Endothelial cell of umbilical vein (primary cell): ENCODE measurements around the gene SFMBT2. TPM values are rescaled to one million over a fixed set of nuclear protein-coding genes. Genes with fewer than 3 reads are reported as not detected.

Experiments used
- BruUV-seq: library from RNA; stranded (reverse); fragments of 400-500 nt; replicated peaks from 2 replicates; lab custom pipeline; 2021; lab: Mats Ljungman, UMichigan
- CTCF ChIA-PET: fragments of 300-600, 350-600 bp; sonication (Branson Sonifier 250); formaldehyde crosslinking; loops from one replicate; lab custom pipeline; 2021; ENCODE audit warnings: antibody characterized with exemption, inconsistent platforms; lab: Charles Lee
- POLR2A ChIA-PET: fragments of 300-600, 350-600 bp; sonication (Branson Sonifier 250); formaldehyde crosslinking; loops from one replicate; lab custom pipeline; 2021; ENCODE audit warnings: antibody characterized with exemption, inconsistent platforms; lab: Charles Lee
- DNase-seq: peaks from one replicate; pipeline ENCODE4 v3.0.0-alpha.2; 2011; ENCODE audit warnings: low read depth, low spot score
- FAIRE-seq: peaks from 2 replicates; lab custom pipeline; 2011; peaks lifted over from hg19 to GRCh38; lab: Jason Lieb, UNC
- H2AFZ ChIP-seq: 2 replicates; pipeline ENCODE4 v1.6.0; 2012; ENCODE audit warnings: low read depth, low read length, control low read depth, inconsistent platforms
- H3K27ac ChIP-seq: 2 replicates; pipeline ENCODE4 v1.5.1; 2011; ENCODE audit warnings: low read depth, mild to moderate bottlenecking, control low read depth, low read length, moderate library complexity; ENCODE audit not compliant: insufficient read depth
- H3K27me3 ChIP-seq, 2 experiments: 2 replicates each; pipeline versions ENCODE4 v1.6.0 to v1.6.1; 2011; ENCODE audit warnings: low read length in 2 of 2, mixed read lengths in 1 of 2; ENCODE audit not compliant: control insufficient read depth in 2 of 2, insufficient read depth in 2 of 2
- H3K36me3 ChIP-seq, 2 experiments: 2 replicates in 1 of 2; 3 replicates in 1 of 2; pipeline ENCODE4 v1.5.1; 2011; ENCODE audit warnings: low read length in 2 of 2, mild to moderate bottlenecking in 1 of 2, moderate library complexity in 1 of 2; ENCODE audit not compliant: control insufficient read depth in 2 of 2, insufficient read depth in 2 of 2; ENCODE audit errors: extremely low read depth in 1 of 2
- H3K4me1 ChIP-seq: 3 replicates; pipeline ENCODE4 v1.5.1; 2011; ENCODE audit warnings: mild to moderate bottlenecking, low read length; ENCODE audit not compliant: control insufficient read depth, insufficient read depth; ENCODE audit errors: extremely low read depth
- H3K4me2 ChIP-seq: 2 replicates; pipeline ENCODE4 v1.6.1; 2011; ENCODE audit warnings: low read length, control low read depth, mixed read lengths; ENCODE audit not compliant: insufficient read depth
- H3K4me3 ChIP-seq, 3 experiments: fragments of 200-600 bp in 1 of 3; sonication (generic), shearing (Covaris generic) in 1 of 3; replicated peaks in 1 of 3; 2 replicates each; pipeline ENCODE4 v1.5.1; 2011 to 2016; ENCODE audit warnings: control low read depth in 3 of 3, low read length in 3 of 3, mild to moderate bottlenecking in 2 of 3, inconsistent platforms in 1 of 3, low read depth in 1 of 3, moderate library complexity in 1 of 3; ENCODE audit not compliant: insufficient read depth in 1 of 3
- H3K79me2 ChIP-seq: 2 replicates; pipeline ENCODE4 v1.6.0; 2012; ENCODE audit warnings: low read length, inconsistent platforms; ENCODE audit not compliant: control insufficient read depth, insufficient read depth
- H3K9ac ChIP-seq: replicated peaks from 2 replicates; pipeline ENCODE3; 2011; ENCODE audit warnings: low read length, control low read depth; ENCODE audit not compliant: insufficient read depth; ENCODE audit errors: extremely low read depth
- H3K9me1 ChIP-seq: replicated peaks from 3 replicates; pipeline ENCODE4 v1.6.0; 2011; ENCODE audit warnings: mild to moderate bottlenecking, low read length; ENCODE audit not compliant: control insufficient read depth, insufficient read depth; ENCODE audit errors: extremely low read depth
- H3K9me3 ChIP-seq: replicated peaks from 2 replicates; pipeline ENCODE4 v1.5.1; 2012; ENCODE audit warnings: low read length, inconsistent platforms; ENCODE audit not compliant: control insufficient read depth, insufficient read depth
- H4K20me1 ChIP-seq: replicated peaks from 2 replicates; pipeline ENCODE3; 2011; ENCODE audit warnings: mild to moderate bottlenecking, low read length; ENCODE audit not compliant: control insufficient read depth, insufficient read depth; ENCODE audit errors: extremely low read depth
- EZH2 ChIP-seq: IDR thresholded peaks from 2 replicates; pipeline ENCODE4 v1.6.1; 2012; ENCODE audit warnings: borderline replicate concordance, low read depth, mild to moderate bottlenecking, moderate library complexity, low read length, inconsistent platforms; ENCODE audit not compliant: severe bottlenecking
- FOS ChIP-seq: IDR thresholded peaks from 2 replicates; pipeline ENCODE4 v1.6.1; 2011; ENCODE audit warnings: mild to moderate bottlenecking, low read length, moderate library complexity, borderline replicate concordance; ENCODE audit not compliant: insufficient read depth
- GATA2 ChIP-seq: IDR thresholded peaks from 2 replicates; pipeline ENCODE4 v1.7.0; 2011; ENCODE audit warnings: low read depth, mild to moderate bottlenecking, moderate library complexity, mixed read lengths, low read length; ENCODE audit not compliant: insufficient read length, insufficient read depth
- JUN ChIP-seq: IDR thresholded peaks from 2 replicates; pipeline ENCODE4 v1.6.1; 2011; ENCODE audit warnings: borderline replicate concordance, low read depth; ENCODE audit not compliant: insufficient read length, insufficient read depth
- MYC ChIP-seq: IDR thresholded peaks from one replicate; pipeline ENCODE4 v1.6.1; 2011; ENCODE audit warnings: mild to moderate bottlenecking, low read depth, low read length
- POLR2A ChIP-seq: IDR thresholded peaks from 2 replicates; pipeline ENCODE4 v1.6.1; 2012; ENCODE audit warnings: low read depth, mild to moderate bottlenecking, control low read depth, low read length
- POLR2AphosphoS5 ChIP-seq: IDR thresholded peaks from 2 replicates; pipeline ENCODE4 v1.6.1; 2012; ENCODE audit warnings: low read depth, mild to moderate bottlenecking, control low read depth, low read length, moderate library complexity; ENCODE audit not compliant: insufficient read depth
- dilution Hi-C: fragments of 300-500 bp; cut with MboI; formaldehyde crosslinking; loops from one replicate; pipeline ENCODE4 v1.15.0; 2019; ENCODE audit warnings: low sequenced_read_pairs; ENCODE audit not compliant: extremely low pct_ligation_motif_present
- intact Hi-C: fragments of 100-400 bp; cut with micrococcal nuclease; formaldehyde crosslinking; loops from one replicate; pipeline ENCODE4 v1.10.0; 2022
- polyA plus RNA-seq, 4 experiments: library from polyadenylated mRNA; depleted of rRNA in 3 of 4; stranded (reverse) in 3 of 4; unstranded in 1 of 4; fragments of >200 nt; gene quantifications; 2 replicates each; pipeline versions ENCODE4 v1.2.1 to v1.2.3, GENCODE V29; 2011 to 2012; ENCODE audit warnings: missing spikeins in 1 of 4
- total RNA-seq: library from RNA; stranded (reverse); gene quantifications from 2 replicates; pipeline ENCODE4 v1.2.3, GENCODE V29; 2021
- TF ChIP-seq, protein P1 (sequence below), 2 donors: IDR thresholded peaks; 1 replicate in 1 of 2; 2 replicates in 1 of 2; pipeline ENCODE4 v1.5.1; 2011; ENCODE audit warnings: low read length in 2 of 2, mild to moderate bottlenecking in 2 of 2, moderate library complexity in 2 of 2, control low read depth in 1 of 2, inconsistent platforms in 1 of 2, low read depth in 1 of 2; ENCODE audit not compliant: insufficient read depth in 1 of 2; ENCODE audit errors: extremely low read depth in 1 of 2
- TF ChIP-seq, protein P2 (sequence below): IDR thresholded peaks from 2 replicates; pipeline ENCODE4 v1.6.1; 2011; ENCODE audit not compliant: insufficient read depth, insufficient read length

Gene SFMBT2
- total and polyA plus RNA-seq, 2 donors (not counting 3 experiments of a cell fraction or from before 2014, with no cell fraction given), result 0.14 to 0.64 TPM

- DNase-seq (no peak), FAIRE-seq (no peak)
- H3K27ac ChIP-seq, result no peak overlapping the region
- no peak overlapping the region for H3K4me3 ChIP-seq
- H3K27me3 ChIP-seq, result no peaks in the 10 kb centered on the region
- CTCF ChIA-PET, result no interaction called here
- no peaks in the 10 kb centered on the region for H3K36me3 ChIP-seq
- no peaks in the 10 kb centered on the region for H4K20me1 ChIP-seq
- H3K79me2 ChIP-seq, result no peaks in the 10 kb centered on the region
- H2AFZ ChIP-seq, result no peak overlapping the region
- no peaks in the 10 kb centered on the region for H3K4me1 ChIP-seq
- no peaks in the 10 kb centered on the region for H3K9me3 ChIP-seq
- H3K4me2 ChIP-seq, result no peak overlapping the region
- no peak for TF ChIP-seq EZH2
- TF ChIP-seq FOS, result no peak
- no peak for TF ChIP-seq POLR2A
- no peak for TF ChIP-seq JUN
- no peak for TF ChIP-seq POLR2AphosphoS5
- no peak for TF ChIP-seq GATA2
- TF ChIP-seq, protein P1, sequence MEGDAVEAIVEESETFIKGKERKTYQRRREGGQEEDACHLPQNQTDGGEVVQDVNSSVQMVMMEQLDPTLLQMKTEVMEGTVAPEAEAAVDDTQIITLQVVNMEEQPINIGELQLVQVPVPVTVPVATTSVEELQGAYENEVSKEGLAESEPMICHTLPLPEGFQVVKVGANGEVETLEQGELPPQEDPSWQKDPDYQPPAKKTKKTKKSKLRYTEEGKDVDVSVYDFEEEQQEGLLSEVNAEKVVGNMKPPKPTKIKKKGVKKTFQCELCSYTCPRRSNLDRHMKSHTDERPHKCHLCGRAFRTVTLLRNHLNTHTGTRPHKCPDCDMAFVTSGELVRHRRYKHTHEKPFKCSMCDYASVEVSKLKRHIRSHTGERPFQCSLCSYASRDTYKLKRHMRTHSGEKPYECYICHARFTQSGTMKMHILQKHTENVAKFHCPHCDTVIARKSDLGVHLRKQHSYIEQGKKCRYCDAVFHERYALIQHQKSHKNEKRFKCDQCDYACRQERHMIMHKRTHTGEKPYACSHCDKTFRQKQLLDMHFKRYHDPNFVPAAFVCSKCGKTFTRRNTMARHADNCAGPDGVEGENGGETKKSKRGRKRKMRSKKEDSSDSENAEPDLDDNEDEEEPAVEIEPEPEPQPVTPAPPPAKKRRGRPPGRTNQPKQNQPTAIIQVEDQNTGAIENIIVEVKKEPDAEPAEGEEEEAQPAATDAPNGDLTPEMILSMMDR (IDR thresholded peaks at IDR 0.05; ENCODE audit: extremely low read depth in 1 of 2, insufficient read depth in 1 of 2, low read depth in 1 of 2, low read length in 2 of 2), result no peak
- TF ChIP-seq MYC, result no peak
- TF ChIP-seq, protein P2, sequence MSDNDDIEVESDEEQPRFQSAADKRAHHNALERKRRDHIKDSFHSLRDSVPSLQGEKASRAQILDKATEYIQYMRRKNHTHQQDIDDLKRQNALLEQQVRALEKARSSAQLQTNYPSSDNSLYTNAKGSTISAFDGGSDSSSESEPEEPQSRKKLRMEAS, result no peak
- POLR2A ChIA-PET, result no interaction called here
- H3K9me1 ChIP-seq, result no peaks in the 10 kb centered on the region
- BruUV-seq, result no TSS peak
- intact Hi-C loops, result no loop called here
- no peak overlapping the region for H3K9ac ChIP-seq
- dilution Hi-C loops, result no loop called here
These were observed 131.5 kb downstream of the SFMBT2 start for GRCh38 chr10:7279303-7279702.
